ENCODE measurements around the gene AP1S2. TPM values are rescaled to one million over a fixed set of nuclear protein-coding genes. Genes with fewer than 3 reads are reported as not detected.

AP1S2 gene
- total and polyA plus RNA-seq, 2 donors from 2014 or later = 13.7 to 28.7 TPM

DNA sequence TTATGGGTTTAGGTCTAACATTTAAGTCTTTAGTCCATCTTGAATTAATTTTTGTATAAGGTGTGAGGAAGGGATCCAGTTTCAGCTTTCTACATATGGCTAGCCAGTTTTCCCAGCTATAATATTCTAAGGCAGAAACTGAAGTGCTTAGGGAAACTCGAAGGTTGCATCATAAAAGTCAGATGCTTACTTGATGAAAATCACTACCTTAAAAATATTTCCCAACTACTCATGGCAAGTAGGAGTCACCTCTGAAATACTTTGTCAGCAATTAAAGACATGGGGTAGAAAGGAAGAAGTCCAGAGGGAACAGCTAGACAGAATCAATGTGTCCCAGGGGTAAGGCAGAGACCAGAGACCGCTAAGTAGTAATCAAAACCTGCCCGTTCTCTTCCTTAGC lies 6.3 kb upstream of the AP1S2 start:
- H3K36me3 ChIP-seq (ENCODE audit: control insufficient read depth in 2 of 3, insufficient read depth in 3 of 3, low read length in 3 of 3) = no peaks in the 10 kb centered on the region
- no peak for DNase-seq
- no peak overlapping the region for H3K9ac ChIP-seq (ENCODE audit: low read length in 3 of 3)
- H3K9me3 ChIP-seq (ENCODE audit: control insufficient read depth in 2 of 3, insufficient read depth in 1 of 3, low read length in 3 of 3) = no peaks in the 10 kb centered on the region
- intact Hi-C loops (cut with DNase I) = no loop called here
- no peak overlapping the region for H3K4me3 ChIP-seq (ENCODE audit: low read length in 3 of 3)
- no peak for FAIRE-seq
- TF ChIP-seq, protein P1, sequence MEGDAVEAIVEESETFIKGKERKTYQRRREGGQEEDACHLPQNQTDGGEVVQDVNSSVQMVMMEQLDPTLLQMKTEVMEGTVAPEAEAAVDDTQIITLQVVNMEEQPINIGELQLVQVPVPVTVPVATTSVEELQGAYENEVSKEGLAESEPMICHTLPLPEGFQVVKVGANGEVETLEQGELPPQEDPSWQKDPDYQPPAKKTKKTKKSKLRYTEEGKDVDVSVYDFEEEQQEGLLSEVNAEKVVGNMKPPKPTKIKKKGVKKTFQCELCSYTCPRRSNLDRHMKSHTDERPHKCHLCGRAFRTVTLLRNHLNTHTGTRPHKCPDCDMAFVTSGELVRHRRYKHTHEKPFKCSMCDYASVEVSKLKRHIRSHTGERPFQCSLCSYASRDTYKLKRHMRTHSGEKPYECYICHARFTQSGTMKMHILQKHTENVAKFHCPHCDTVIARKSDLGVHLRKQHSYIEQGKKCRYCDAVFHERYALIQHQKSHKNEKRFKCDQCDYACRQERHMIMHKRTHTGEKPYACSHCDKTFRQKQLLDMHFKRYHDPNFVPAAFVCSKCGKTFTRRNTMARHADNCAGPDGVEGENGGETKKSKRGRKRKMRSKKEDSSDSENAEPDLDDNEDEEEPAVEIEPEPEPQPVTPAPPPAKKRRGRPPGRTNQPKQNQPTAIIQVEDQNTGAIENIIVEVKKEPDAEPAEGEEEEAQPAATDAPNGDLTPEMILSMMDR (IDR thresholded peaks at IDR 0.05; ENCODE audit: borderline replicate concordance, extremely low read depth, insufficient read depth) = no peak
- no peaks in the 10 kb centered on the region for H3K4me1 ChIP-seq (ENCODE audit: control insufficient read depth in 2 of 3, insufficient read depth in 2 of 3, low read depth in 1 of 3, low read length in 3 of 3)
- H3K27ac ChIP-seq (ENCODE audit: low read depth in 2 of 2, low read length in 2 of 2) = no peak overlapping the region
- H3K27me3 ChIP-seq (ENCODE audit: control insufficient read depth, insufficient read depth, low read length) = peaks cover 7% of the 10 kb centered on the region

- Histone ChIP-seq H3K36me3 (ENCODE audit: control insufficient read depth in 2 of 3, insufficient read depth in 3 of 3, low read length in 3 of 3) (no peaks in the 10 kb centered on the region), H3K4me3 (ENCODE audit: low read length in 3 of 3) (no peak overlapping the region), H3K27me3 (ENCODE audit: control insufficient read depth, insufficient read depth, low read length) (peaks cover 18% of the 10 kb centered on the region), H3K9ac (ENCODE audit: low read length in 3 of 3) (no peak overlapping the region), H3K9me3 (ENCODE audit: control insufficient read depth in 2 of 3, insufficient read depth in 1 of 3, low read length in 3 of 3) (no peaks in the 10 kb centered on the region), H3K27ac (ENCODE audit: low read depth in 2 of 2, low read length in 2 of 2) (no peak overlapping the region), H3K4me1 (ENCODE audit: control insufficient read depth in 2 of 3, insufficient read depth in 2 of 3, low read depth in 1 of 3, low read length in 3 of 3) (peaks cover 0 to 2% (median 0%) of the 10 kb centered on the region in 3 donors)
- intact Hi-C loops (cut with DNase I) = no loop called here
- DNase-seq (no peak), FAIRE-seq (no peak)
- TF ChIP-seq, protein P1 (IDR thresholded peaks at IDR 0.05; ENCODE audit: borderline replicate concordance, extremely low read depth, insufficient read depth) = no peak
These were observed 3.4 kb upstream of the AP1S2 start for GRCh38 chrX:15858051-15858450.

DNA sequence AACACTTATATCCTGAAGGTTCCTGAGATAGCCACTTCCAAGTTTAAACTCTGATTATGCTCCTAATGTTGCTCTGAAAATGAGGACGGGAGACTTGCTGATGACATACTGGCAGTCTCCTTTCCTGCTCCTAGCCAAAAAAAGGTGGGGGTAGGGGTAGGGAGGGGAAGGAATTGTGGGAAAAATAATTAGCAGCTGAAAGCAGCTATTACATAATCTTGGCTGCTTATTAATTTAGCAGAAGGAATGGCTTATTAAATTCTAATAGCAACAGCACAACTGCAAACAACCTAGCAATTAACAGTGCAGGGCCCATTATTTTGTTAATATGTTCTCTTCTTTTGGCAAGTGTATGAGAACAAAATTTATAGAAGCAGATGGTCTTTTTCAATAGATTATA lies 2.0 kb upstream of the AP1S2 start:
- FAIRE-seq = no peak

More for the DNA sequence above, 2.0 kb upstream of the AP1S2 start:
- H3K9me3 ChIP-seq (ENCODE audit: control insufficient read depth in 2 of 3, insufficient read depth in 1 of 3, low read length in 3 of 3) = no peaks in the 10 kb centered on the region
- intact Hi-C loops (cut with DNase I) = no loop called here
- TF ChIP-seq, protein P1 (IDR thresholded peaks at IDR 0.05; ENCODE audit: borderline replicate concordance, extremely low read depth, insufficient read depth) = no peak
- peaks cover 24% of the 10 kb centered on the region for H3K27me3 ChIP-seq (ENCODE audit: control insufficient read depth, insufficient read depth, low read length)
- peaks cover 0 to 2% (median 0%) of the 10 kb centered on the region in 3 donors for H3K4me1 ChIP-seq (ENCODE audit: control insufficient read depth in 2 of 3, insufficient read depth in 2 of 3, low read depth in 1 of 3, low read length in 3 of 3)
- H3K9ac ChIP-seq (ENCODE audit: low read length in 3 of 3) = no peak overlapping the region
- no peak overlapping the region for H3K4me3 ChIP-seq (ENCODE audit: low read length in 3 of 3)
- no peaks in the 10 kb centered on the region for H3K36me3 ChIP-seq (ENCODE audit: control insufficient read depth in 2 of 3, insufficient read depth in 3 of 3, low read length in 3 of 3)
- H3K27ac ChIP-seq (ENCODE audit: low read depth in 2 of 2, low read length in 2 of 2) = no peak overlapping the region
- no peak for DNase-seq

Measured in kidney (tissue), 14 donors.